HG03060 (cell line): ENCODE measurements around the gene TNNT2.

Source experiments
- ATAC-seq: cut with Tn5 transposase; IDR thresholded peaks from one replicate; pipeline ENCODE4 v1.9.1; 2021; ENCODE audit warnings: low read depth, moderate number of reproducible peaks; ENCODE audit not compliant: unreplicated experiment

The TNNT2 gene

DNA sequence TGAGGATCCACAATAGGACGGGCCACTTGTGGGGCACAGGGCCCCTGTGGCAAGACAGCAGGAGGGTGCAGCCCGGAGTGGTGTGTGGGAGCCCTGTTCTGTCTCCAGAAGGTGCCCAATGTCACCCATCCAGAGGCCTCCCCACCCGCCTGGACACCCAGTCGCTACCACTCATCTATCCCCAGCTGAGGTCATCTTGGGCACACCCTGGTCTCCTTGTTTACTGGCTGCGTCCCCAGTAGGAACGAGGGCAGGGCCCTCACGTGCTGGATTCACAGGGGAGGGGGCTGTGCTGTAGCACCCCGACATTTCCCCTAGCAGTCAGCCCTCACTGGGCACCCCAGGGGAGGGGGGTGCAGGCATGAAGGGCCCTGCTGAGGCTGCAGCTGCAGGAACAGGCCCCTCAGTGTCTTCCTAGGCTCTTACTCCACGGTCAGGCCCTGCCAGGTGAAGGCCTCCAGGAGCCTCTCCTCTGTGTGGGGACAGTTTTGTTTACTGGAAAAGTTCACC, 2.3 kb upstream of the TNNT2 start:
- ATAC-seq, result no peak

DNA sequence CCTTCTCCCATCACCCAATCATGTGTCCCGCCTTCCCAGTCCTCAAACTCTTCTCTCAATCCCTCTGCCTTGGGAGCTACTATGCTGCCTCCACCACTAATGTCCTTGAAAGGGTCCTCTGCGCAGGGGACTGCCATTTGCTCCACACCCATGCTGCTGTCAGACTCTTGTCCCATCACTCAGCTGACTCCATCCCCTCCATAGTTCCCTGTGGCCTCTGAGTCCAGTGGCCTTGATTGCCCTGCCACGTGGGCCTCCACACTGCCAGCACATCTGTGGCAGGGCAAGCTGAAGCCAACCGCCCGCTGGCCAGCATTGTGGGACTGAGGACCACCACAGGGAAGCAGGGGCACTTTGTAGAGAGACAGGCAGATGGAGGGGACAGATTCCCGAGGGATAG, 1.3 kb upstream of the TNNT2 start:
- ATAC-seq, result no peak

DNA sequence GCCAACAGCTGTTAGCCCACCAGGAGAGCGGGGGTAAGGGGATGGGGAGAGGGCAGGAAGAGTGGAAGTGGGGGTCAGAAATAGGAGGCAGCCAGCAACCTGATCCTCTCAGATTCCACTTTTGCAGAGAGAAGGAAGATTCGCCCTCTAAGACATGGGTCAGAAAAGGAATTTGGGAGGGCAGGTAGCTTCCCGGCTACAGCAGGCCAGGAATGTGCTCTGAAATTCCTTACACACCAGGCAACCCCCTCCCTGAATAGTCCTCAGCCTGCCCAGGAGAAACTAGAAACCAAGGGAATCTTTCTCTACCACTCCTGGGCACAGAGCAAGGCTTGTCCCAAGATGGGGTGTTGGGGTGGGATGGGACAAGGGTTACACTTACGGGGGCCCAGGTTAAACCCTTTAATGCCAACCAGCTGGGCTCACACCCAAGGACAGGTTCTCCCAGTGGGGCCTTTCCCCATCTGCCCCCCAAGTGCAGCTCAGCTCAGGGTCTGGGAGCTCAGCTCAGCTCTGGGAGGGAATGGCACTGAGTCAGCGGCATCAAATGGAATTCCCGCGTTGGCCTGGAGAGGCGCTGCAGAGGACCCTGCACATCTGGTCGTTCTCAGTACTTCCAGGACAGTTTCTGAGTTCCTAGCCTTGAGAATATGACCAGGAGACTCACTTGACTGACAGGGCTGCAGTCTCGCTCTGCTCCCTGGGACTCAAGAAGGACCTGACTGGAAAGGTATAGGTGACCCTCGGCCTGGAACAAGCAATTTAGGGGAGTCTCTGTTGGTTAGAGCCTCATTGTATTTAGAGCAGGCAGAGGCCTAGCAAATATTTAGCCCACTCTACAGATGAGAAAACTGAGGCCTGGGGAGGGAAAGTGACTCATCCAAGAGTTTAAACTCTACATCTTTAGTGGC, 761 bp downstream of the TNNT2 start:
- ATAC-seq, result no peak

DNA sequence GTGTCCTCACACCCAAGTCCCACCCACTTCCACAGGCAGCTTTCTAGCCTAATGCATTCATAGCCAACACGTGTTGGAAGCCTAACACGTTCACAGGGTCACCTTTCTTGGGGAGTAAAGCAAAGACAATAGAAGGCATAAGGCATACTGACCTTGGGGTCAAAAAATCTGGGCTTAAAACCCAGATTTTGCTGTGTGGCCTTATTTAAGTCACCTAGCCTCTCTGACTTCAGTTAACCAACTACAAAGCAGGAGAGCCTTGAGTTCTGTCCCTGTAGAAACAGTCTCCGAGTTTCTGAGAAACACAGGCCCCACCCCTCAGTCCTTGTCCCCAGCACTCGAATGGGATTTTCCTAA, 1.4 kb downstream of the TNNT2 start:
- no peak for ATAC-seq

DNA sequence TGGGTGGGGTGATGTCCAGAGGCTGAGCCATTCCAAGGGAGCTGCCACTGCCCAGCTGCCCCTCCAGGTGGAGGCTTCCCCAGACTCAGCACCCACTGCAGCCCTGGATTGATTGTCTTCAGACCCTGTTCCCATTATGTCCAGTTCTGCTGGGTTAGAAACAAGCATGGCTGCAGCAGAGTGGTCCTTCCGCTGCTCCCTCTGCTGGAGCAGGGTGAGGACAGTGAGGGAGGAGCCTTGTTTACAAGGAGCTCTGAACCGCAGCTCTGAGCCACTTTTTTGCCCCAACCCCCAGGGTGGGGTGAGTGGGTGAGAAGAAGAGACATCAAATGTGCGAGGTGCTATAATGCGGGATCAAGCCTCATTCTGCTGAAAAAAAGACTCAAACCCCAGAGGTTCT, 2.3 kb downstream of the TNNT2 start:
- ATAC-seq, result no peak

DNA sequence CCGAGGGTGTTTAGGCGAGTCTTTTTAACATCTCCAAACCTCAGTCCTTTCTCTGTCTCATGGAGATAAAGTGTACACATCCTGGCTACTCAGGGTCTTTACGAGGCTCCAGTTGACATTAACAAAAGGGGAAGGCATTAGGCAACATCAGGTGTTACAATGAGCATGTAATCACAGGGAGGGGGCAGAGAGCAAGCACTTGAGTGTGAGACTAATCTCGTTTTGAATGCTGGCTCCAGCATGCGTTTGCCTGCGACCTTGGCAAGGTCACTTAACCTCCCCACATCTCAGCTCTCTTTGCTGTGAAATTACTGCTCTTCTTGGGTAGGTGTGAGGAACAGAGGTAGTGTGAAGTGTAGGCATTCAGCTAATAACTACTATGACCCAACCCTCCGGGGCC, 3.1 kb downstream of the TNNT2 start:
- ATAC-seq, result no peak

DNA sequence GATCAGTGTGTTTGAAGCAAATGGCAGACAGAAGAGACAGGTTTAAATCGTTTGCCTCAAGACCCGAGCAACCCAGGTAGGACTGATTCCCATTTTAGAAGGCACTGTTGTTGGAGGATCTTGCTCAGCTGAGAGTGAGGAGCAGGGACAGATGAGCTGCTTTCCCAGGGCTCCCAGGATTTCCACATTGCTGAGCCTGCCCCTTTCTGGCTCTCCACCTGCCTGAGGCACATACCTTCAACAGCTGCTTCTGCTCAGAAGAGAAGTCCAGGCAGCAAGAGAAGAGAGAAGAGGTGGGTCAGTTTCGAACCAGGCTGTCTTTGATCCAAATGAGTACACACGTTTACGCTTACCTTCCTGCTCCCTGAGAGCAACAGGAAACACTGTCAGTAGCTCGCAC, 5.7 kb downstream of the TNNT2 start:
- no peak for ATAC-seq

DNA sequence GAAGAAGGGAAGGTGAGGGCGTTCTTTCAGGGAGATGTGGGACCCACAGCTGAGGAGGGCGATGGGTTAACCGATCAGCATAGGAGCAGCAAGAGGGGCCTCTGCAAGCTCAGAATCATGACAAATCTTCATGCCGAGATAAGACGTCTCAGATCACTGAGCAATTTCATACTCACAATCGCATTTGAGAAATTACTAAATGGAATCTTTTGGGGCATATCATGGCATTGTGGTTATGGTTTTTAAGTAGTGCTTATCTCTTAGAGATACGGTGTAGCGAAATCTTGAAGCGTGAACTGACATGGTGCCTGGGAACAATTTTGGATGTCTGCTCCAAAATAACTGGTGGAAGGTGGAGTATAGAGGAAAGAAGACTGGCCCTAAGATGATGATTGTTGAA, 6.2 kb downstream of the TNNT2 start:
- no peak for ATAC-seq

DNA sequence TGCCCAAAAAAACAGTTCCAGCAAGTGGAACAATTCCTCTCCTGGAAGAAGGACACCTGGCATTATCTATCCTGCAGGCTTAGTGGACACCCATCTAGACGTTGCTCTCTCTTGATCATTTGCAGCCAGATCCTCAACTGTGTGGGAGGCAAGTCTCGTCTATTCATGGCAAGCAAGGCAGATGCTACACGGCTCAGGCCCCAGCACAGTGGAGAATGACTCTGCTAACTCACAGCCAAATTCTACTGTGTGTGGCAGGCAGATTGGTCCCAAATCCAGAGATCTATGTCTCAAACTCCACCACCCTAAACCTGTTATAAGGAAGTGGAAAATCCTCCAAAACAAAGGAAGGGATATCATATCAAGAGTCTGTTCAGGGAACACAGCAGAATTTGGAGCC, 7.0 kb downstream of the TNNT2 start:
- ATAC-seq, result no peak

DNA sequence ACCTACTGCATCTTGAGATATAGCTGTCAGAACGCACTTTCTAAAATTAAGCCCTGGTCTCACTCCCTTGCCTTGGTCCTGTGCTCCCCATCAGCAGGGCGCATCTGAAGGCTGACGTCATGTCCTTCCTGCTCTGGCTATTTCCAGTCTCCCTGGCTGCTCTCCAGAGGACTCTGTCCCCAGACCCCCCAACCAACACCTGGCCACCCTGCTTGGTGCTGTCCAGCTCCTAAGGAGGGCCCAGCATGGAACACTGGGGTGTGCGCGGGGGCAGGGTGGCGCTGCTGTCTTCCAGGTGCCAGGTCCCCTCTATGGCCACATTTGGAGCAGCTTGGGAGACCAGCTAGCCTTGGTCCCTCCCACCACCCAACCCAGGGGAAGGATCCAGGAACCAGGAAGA, 8.3 kb downstream of the TNNT2 start:
- no peak for ATAC-seq

DNA sequence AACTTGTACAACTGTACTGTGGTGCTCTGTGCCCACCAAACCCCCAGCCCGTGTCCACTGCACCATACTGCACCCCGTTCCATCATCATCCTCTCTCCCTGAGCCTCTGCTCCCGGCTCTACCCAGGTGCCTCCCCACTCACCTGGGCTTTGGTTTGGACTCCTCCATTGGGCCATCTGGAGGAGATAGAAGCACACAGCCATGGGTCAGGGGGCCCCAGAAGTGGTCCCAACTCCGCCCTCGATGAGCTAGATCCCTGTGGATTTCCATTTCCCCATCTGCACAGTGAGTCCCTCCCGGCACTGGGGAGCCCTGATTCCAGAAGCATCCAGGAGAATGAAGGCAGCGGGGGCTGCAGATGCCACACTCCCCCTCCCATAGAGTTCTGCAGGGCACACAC, 10.8 kb downstream of the TNNT2 start:
- ATAC-seq, result no peak

DNA sequence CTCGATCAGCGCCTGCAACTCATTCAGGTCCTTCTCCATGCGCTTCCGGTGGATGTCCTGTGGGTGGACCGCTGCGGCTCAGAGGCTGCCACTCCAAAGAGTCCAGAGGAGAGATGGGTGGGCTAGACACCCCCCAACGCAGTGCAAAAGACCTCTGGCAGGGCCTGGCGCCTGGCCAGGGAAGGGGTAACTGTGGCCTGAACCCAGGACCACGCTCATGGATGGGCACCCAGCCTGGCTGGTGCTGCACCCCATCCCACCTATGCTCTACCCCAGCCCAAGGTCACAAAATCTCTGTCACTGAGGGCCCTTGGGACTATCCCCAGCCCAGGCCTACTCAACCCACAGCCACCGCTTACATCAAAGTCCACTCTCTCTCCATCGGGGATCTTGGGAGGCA, 12.2 kb downstream of the TNNT2 start:
- ATAC-seq, result no peak

DNA sequence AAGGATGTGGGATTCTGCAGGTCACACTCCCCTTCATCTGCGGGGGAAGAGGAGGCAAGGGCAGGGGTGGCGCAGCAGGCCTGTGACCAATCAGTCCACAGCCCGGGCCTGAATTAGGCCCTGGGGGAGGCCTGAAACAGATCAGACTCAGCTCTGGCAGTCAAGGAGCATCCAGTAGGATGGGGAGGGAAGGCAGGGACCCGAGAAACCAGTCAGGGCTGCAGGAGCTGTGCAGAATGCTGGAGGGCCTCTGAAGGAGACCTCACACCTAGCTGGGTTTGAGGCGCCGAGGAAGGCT, 12.7 kb downstream of the TNNT2 start:
- no peak for ATAC-seq

DNA sequence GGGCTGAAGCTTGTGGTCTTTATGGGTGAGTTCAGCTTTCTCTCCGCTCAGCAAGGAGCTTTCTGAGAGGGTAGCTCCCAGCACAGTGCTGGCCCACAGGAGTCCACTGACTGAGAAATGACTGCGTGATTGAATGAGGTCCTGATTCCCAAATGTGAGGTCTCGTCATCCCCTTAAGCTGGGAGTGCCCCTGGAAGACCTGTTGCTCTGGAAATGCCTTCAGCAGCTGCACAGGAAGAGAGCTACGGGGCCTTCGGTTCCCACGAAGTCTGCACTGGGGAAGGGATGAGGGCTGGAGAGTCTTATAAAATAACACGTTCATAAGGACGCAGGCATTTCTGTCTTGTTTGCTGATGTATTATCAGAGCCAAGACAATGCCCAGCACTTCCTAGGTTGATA, 14.0 kb downstream of the TNNT2 start:
- ATAC-seq, result no peak

DNA sequence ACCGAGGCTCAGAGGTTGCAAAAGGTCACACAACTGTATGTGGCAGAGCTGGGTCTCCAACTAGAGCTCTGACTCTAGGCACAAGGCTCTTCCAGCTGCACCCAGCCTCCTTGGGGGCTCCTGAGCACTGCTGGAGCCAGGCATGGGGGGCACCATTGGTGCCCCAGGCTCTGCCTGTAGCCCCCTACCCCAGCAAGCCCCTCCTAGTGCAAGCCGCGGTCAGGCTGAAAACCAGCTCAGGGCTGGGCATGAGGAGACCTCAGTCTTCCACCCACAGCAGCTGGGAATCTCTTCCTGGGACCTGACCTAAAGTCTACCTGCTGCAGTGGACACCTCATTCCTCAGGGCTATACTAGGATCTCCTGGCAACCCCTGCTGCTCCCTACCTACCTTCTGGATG, 14.6 kb downstream of the TNNT2 start:
- no peak for ATAC-seq

DNA sequence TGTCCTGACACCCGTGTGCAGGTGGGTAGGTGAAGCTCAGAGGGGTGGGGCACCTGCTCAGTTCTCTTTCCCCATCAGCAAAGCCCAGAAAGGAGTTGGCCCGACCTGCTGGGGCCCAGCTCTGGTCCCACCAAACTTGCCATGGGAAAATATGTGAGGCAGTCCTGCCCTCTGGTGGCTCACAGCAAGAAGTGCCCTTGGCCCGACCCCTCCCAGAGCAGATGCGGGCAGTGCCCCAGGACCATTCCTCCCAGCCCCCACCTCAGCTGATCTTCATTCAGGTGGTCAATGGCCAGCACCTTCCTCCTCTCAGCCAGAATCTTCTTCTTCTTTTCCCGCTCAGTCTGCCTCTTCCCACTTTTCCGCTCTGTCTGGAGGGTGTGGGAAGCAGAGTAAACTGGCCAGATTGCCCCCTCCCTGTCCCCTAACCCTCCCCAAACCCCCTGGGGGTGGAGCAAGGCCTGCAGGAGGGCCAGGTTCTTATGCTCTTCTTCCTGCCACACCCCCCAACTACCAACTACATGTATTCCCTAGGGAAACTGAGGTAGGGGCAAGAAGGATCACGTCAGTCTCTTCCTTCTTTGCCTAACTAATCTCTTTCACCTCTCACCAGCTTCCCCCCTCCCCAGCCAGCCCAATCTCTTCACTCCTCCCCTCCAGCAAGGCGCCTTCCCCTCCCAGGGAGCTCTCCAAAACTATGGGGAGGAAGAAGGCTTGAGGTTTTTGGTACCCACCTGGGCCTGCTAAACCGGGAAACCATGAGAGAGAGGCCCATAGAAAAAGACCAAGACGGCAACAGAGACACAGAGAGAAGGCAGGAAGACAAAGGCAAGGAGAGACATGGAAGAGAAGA, 15.6 kb downstream of the TNNT2 start:
- ATAC-seq, result no peak

DNA sequence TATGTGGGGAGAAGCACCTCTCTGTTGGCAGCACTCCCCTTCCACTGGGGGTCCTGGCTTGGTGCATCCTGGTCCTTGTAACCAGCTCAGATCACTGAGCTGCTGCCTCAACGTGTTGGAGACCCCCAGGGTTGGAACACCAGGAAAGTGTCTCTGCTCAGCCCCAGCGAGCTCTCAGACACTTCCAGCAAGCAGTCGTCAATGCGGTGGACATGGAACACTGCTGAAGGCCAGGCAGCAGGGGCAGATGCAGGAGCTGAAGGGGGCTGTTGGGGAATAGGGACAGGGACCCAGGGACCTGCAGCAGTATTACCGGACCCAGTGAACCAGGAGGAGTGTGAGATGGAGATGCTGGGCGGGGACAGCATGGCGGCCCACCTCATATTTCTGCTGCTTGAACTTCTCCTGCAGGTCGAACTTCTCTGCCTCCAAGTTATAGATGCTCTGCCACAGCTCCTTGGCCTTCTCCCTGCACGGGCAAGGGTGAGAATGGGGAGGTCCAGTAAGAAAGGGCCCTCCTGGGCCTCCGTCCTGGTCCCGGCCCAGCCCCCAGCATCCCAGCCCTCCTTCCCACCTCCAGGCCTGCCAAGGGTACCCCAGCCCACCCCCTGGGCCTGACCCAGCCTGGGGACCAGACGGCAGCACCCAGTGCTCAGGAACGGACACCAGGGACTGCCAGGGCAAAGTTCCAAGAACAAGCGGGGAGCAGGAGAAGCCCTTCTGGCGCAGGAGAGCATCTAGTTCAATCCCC, 16.4 kb downstream of the TNNT2 start:
- ATAC-seq, result no peak

DNA sequence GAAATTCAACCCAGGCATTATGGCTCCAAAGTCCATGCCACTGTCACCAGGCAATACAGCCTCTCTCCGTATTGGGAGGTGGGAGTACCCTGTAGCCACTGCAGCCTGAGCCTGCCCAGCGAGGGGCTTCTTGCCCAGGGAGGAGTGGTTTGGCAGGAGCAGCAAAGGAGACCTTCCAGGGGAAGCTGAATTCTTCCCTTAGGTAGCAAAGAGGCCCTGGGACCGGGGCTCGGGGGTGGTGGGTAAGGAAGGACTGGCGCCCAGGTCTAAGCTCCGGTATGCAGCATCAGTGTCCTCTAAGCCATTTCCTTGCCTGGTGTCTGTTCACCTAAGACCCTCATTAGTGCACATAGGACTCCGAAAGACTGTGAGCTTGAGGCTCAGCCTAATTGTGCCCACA, 17.0 kb downstream of the TNNT2 start:
- no peak for ATAC-seq

DNA sequence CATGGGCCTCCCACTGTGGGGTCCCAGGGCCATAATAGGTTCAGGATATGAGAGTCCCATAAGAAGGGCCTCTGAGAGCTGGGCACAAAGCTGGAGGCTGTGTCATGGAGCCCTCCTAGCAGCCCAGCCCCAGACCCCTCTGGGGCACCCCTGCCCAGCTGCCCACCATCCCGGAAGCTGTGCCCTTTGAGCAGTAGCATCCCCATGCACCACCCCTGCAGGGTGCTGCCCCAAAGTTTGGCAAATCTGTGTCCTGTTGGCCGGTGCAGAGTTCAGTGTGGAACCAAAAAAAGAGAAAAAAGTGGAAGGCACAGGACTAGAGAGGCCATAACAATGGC, 17.6 kb downstream of the TNNT2 start:
- ATAC-seq, result no peak

DNA sequence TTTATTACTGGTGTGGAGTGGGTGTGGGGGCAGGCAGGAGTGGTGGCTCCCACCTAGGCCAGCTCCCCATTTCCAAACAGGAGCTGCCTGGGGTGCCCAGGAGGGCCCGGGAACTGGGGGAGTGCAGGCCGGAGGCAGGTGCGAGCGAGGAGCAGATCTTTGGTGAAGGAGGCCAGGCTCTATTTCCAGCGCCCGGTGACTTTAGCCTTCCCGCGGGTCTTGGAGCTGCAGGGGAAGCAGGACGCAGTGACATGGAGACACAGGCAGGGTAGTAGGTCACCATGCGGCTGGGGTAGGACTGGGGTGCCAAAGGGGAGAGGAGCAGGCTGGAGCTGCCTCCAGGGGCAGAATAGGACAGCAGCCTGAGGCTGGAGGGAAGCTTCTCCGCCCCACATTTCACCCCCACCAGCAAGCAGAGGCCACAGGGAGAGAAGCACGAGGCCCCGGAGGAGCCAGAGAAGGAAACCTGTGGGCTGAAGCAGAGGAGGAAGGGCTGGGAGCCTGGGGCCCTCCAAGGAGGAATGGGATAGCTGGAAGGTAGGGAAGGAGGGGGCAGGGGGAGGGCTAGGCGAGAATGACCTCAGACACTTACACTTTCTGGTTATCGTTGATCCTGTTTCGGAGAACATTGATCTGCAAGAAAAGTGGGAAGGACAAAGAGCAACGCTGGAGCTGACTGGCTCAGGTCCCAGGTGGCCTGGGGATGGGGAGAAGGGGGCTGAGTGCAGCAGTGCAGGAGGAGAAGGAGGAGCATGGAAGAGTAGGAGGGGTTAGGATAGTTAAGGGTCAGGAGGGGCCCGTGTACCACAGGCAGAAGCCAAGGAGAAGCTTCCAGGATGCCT, 18.2 kb downstream of the TNNT2 start:
- ATAC-seq, result no peak
